GM19452 (cell line): ENCODE results near the gene SCD.

Source experiments
- ATAC-seq: cut with Tn5 transposase; IDR thresholded peaks from one replicate; pipeline ENCODE4 v1.9.1; 2021; ENCODE audit not compliant: unreplicated experiment

Gene SCD

DNA sequence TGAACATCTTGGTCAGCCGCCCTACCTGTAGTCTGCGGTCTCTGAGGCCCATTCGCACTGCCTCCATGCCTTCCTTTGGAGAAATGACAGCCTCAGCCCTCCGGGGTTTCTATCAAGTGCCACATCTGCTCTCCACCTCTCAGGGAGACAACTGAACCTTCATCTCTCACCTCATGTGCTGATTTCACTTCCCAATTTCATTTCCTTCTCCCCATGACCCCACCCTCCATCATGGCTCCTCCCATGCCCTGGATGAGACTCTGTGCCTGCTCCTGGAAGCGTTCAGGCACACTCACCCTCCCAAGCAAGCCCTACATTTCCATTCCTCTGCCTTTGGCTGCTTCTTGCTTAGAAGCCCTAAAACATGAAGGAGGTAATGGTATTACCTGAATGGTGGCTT, 7.8 kb upstream of the SCD start:
- no peak for ATAC-seq

DNA sequence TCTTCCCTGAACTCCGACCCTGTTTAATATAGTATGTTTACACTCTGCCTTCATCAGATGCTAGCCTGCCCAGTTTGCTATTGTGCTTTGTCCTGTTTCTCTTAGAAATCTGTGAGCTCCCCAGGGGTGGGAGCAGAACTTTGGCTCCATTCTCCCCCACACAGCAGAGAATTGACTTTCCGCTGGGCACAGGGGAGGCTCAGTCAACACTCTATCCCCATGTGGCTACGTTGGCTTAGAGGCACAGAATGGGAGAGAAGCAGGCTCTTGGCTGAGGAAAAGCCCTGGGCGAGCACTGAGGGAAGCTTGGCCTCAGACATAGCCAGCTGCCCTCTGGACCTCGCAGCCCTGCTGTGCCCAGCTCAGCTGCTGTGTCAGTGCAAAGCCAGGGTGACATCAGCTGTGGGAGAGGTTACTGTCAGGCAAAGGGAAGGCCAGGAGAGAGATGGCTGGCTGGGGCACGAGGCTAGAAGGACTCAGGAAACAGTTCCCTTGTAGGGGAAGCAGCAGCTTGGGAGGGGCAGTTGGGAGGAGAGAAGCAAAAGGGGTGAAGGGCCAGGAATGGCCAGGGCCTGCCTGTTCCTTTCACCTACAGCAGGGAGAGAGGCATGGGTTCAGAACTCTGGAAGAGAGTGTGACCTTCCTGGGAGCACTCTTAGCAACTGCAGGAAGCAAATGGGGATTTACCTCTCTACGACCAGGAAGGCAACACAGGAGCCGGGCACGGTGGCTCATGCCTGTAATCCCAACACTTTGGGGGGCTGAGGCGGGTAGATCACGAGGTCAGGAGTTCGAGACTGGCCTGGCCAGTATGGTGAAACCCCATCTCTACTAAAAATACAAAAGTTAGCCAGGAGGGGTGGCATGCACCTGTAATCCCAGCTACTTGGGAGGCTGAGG, 5.8 kb upstream of the SCD start:
- ATAC-seq, result no peak

DNA sequence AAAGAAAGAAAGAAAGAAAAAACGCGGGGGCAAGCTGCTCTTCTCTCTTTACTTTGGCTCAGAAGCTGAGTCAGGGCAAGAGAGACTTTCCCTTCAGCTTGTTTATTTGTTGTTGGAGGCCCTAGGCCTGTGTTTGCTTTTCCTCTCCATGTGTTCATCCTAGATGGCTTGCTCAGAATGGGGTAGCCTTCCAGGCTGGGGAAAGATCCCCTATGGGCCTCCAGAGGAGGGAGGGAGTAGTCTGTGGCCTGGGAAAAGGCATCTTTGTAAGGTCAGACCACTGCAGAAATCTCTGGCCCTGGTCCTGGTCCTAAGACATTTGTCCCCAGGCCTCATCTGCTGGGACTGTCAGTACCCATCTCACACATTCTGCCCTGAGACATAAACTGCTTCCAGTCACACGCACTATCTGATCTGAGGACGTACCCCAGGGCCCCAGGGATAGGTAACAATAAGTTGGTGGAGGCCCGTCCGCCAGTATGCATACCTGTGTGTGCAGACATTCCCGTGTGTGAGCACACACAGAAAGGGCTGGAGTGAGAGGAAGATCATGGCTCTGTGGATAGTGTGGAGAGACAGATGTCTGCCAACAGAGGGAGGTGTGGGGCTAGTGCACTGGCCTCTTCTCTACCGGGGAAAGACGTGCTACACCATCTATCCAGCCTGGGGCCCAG, 4.9 kb upstream of the SCD start:
- no peak for ATAC-seq

DNA sequence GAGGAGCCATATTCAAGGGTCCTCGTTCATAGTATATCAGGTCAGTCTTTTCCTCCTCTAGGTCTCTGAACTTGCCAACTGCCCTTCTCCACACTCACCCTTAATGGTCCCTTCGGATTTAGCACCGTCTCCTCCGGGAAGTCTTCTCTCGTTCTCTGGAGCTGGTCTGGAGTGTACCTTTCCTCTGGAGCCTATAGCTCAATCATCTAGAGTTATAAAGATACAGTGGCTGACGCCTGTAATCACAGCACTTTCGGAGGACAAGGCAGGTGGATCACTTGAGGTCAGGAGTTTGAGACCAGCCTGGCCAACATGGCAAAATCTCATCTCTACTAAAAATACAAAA, 4.4 kb upstream of the SCD start:
- ATAC-seq, result no peak

DNA sequence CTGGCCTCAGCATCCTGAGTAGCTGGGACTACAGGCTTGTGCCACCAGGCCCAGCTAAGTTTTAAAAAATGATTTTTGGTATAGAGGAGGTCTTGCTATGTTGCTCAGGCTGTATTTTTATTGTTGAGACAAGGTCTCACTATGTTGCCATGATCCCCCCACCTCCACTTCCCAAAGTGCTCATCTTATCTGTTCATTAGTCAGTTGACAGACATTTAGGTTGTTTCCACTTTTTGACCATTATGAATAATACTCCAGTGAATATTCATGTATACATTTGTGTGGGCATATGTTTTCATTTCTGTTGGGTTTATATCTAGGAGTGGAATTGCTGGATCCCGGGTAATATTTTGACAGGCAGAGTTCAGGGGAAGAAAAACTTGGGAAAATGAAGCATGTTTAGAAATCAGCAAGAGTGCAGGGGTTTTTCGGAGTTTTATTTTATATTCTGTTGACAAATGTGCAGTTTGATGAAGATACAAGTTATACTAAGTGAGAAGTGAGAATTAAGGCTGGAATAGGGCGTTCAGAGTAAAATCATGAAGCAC, 2.7 kb upstream of the SCD start:
- no peak for ATAC-seq

DNA sequence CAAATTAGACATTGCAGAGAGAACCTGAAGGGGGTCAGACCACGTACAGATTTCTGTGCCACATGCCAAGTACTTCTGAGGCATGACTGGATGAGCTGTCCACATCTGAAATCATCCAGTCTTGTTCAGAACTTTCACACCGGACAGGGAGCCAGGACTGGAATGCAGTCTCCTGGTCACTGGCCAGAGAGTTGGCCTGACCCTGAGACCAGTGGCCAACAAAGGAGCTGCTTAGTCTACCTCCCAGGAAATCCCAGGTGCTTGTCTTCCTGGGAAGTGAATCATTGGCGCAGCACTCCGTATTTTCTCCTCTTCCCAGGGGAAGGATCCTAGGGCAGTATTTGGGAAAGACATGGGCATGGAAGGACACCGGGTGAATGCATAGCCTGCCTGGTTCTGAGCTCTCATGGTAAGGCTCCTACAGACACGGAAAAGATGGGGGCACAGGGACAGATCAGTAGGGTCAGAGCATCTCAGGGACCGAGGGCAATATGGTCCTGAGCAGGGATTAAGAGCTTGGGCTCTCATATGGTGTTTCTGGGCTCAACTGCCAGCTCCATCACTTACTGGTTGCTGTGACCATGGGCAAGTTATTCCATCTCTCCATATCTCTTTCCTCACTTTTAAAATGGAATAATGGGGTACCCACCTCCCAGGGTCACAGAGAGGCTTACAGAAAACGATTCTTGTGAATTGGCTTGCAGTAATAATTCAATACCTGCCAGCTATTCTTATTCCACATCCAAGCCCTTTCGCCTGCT, 1.3 kb upstream of the SCD start:
- peak; percentile 1 for ATAC-seq

DNA sequence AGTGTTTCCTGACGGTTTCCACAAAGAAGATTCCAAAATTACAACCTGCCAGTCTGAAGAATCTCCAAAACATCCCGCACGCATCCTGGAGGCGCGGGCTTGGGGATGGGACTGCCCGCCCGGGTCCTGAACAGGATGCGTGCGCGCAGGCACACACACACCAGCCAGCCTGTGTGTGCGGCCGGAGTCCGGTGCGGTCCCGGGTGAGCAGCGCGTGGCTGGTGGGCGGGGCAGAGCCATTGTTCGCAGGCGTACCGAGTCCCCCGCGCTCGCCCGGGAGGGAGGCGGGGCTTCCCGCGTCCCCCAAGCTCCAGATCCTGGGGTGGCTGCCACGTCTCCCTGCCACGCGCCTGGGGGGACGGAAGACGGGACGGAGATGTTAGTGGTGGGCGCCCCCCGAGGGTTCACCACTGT, 675 bp upstream of the SCD start:
- ATAC-seq, result peak; percentile 55

DNA sequence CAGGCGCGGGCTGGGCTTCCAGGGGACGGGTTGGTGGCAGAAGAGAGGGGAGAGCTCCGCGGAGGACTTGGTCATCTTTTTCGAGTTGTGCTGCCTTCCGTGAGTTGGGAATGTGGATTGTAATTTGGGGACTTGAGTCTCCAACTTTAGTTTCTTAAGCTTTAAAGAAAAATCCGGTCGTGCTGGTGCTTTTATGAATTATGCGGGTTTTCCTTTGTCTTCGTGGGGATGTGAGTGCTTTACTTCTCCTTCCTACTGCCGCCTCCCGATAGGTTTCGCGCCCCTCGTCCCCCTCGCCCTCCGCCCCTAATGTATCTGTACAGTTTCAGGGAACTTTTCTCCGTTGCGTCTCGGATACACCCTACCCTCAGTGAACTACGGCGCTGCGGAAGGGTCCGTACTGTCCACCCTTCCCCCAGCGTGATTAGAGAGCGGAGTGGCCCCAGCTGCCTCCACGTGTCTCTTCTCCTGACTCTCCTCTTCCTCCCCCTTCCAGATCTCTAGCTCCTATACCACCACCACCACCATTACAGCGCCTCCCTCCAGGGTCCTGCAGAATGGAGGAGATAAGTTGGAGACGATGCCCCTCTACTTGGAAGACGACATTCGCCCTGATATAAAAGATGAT, 649 bp downstream of the SCD start:
- ATAC-seq, result no peak

DNA sequence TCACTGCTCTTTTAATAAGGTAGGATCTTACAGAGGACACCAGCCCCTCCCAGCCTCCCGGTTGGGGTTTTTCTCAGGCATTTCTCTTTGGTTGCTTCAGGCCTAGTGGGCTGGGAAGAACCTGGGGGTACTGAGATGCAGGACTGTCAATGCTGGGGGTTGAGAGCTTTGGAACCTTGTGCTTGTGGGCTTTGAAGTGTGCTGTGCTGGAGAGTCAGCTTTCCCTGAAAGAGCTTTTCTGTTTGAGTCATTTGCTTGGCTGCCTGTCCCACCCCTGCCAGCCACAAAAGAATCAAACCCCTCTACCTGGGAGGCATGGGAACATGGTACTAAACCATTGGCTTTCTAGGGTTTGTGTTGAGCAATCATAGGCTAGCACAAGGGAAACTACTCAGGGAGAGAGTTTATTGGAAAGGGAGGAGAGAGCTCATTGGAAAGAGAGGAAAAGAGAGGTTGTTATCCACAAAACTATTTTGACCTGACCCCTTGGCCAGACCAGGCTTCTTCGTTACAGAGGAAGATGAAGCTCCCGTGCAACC, 1.4 kb downstream of the SCD start:
- ATAC-seq, result no peak

DNA sequence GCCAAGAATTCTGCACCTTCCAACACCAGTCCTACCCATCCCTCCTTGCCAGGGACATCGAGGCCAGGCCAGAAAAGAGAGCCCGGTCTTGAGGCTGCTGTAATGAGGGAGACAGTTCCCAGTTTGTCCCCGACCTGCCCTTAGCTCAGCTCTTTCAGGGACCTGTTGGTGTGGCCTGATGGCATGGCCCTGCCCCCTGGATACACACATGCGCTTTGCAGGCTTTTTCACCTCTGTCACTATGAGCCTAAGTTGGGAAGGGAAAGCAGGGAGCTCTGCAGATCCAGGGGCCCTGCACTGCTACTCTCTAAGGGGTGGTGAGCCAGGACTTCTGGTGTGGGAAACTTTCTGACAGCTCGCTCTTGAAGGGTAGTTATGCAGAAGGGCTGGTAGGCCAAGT, 2.1 kb downstream of the SCD start:
- no peak for ATAC-seq

DNA sequence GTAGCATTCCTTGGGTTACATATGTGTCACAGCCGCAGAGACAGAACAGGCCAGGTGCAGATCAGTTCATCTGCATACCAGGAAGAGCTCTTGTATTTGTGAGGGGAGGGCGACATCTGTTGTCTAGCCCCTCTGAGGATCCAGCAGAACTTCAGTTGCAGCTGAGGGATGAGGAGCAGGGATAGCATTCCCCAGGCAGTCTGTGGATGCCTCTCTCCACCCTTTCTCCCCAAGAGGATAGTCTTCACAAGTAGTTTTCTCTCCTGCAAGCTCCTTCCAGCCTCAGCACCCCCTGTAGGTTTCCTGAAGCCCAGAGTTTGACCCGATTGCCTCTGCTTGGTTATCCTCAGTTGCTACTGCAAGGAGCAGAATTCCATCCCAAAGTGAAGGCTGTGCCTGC, 2.6 kb downstream of the SCD start:
- no peak for ATAC-seq

DNA sequence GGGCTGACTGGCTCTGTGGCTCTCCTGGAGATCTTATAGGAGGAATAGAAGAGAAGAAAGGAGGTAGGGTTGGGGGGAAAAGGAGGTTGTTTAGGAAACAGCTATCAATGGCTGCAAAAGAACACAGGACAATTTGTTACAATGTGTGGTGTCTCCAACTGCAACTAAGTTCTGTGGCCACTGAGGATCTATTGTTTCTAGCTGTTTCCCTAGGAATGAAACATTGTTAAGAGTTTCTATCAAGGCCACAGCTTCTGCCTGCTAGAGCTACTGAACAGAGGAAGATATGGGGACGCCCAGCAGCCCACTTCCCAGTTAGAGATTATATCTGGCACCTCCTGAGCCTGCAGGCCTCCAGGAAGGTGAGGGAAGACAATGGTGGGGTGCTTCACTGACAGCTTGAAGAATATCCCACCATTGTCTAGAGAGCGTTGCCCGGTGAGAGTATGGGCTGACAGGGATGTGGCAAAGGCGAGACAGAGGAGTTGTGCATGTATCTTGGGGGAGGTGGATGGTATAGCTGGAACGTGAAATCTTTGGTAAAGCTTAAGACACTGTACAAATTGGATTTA, 4.0 kb downstream of the SCD start:
- ATAC-seq, result no peak

DNA sequence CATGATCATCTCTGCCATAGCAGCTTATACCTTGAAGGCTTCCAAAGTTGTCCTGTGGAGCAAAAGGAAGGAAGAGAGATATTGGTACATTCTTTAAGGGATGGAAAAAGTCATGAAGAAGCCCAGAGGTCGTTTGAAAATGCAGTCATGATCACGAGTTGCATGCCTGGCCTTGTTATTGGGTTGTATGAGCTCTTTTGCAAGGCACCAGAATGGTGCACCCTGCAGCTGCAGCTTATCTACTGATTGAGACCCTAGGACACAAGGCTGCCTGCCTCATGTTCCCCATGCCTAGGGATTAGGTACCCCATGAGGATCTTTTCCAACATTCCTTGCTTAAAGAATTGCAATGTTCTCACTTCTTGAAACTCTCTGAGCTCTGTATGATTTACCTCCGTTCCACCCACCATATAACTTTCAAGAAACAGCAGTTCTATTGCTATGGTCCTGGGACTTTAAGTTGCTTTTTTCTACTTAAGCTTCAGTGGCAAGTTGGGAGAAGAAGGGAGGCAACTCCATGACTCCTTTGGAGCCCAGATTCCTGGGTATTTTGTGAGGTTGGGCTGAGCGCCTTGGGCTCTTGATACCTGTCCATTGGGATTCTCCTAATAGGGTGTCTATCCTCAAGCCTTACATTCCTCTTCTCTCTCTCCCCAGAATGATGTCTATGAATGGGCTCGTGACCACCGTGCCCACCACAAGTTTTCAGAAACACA, 6.9 kb downstream of the SCD start:
- no peak for ATAC-seq

DNA sequence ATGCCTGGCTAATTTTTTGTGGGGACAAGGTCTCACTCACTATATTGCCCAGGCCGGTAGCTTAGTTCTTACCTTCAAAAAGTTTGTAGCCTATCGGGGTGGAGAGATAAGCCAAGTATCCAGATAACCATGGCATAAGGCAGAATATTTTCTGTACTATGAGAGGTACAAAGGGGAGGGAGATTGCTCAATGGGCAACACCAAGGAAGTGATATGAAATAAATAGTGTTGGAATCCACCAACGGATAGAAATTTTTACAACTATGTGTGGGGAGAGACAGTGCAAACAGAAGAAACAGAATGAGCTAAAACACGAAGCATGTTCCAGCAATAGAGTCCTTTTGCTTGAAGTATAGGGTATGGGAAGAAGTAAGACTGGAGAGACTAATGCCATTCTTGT, 8.1 kb downstream of the SCD start:
- ATAC-seq, result no peak

DNA sequence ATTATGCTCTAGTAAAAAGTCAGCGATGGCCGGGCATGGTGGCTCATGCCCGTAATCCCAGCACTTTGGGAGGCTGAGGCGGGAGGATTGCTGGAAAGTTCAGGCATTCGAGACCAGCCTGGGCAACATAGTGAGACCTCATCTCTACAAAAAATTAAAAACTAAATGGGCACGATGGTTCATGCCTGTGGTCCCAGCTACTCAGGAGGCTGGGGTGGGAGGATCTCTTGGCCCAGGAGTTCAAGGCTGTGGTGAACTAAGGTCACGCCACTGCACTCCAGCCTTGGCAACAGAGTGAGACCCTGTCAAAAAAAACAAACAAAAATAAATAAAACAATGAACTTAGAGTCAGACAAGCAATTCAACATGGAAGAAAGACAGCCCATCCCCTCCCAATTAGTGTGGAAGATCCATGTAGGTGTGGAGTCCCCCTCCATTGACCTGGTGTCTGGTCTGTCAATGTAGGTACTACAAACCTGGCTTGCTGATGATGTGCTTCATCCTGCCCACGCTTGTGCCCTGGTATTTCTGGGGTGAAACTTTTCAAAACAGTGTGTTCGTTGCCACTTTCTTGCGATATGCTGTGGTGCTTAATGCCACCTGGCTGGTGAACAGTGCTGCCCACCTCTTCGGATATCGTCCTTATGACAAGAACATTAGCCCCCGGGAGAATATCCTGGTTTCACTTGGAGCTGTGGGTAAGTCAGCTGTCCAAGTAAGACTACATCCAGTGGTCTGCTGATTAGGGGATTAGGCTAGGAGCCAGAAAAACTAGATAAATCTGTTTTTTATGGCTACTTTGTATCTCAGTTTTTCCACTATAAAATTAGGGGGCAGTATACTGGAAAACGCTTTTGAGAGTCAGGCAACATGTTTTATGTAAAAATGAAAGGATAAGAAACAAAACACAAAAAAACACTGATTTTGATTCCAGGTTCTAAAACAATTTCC, 9.3 kb downstream of the SCD start:
- ATAC-seq, result no peak

DNA sequence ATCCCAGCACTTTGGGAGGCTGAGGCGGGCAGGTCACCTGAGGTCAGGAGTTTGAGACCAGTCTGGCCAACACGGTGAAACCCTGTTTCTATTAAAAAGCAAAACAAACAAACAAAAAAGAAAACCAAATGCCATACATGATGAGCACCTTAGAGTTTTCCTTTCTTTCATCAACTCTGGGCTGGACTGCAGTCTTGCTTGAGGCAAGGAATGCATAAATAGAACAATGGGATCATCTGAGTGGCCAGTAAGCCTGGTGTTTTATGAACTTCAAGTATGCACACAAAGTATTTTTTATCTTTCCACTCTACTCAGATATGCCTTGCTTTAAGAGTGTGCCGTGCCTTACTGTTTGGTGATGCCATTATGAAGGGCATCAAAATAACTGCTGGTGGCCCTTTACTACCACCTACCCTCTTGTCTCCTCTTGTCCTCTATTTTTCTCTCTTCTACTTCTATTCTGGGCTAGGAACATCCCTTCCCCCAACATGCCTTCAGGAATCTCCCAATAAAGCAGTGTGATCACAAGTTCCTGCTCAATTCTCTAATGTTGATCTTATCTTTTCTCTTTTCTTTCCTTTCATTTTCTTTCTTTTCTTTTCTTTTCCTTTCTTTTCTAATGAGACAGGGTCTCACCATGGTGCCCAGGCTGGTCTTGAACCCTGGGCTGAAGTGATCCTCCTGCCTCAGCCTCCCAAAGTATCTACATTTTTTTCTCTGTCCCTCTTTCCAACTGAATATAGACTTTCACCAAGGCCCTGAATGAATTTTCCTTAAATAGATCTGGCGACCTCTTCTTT, 10.2 kb downstream of the SCD start:
- ATAC-seq, result no peak

DNA sequence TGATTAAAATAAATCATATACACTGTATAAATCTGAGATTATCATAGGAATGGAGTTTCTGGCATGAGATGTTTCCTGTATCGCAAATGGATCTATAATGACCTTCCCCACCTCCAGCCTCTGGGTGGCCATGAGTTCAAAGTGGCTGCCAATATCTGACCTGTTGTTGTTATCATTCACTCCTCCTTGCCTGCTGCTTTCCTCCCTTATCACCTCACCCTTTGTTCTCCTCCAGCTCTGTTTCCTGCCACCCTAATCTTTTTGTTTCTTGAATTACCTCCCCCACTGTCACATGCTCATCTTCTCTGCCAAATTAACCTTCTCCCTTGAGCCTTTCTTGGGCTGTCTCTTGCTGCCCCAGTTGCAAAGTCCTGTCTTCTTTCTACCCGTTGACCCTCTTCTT, 12.0 kb downstream of the SCD start:
- no peak for ATAC-seq

DNA sequence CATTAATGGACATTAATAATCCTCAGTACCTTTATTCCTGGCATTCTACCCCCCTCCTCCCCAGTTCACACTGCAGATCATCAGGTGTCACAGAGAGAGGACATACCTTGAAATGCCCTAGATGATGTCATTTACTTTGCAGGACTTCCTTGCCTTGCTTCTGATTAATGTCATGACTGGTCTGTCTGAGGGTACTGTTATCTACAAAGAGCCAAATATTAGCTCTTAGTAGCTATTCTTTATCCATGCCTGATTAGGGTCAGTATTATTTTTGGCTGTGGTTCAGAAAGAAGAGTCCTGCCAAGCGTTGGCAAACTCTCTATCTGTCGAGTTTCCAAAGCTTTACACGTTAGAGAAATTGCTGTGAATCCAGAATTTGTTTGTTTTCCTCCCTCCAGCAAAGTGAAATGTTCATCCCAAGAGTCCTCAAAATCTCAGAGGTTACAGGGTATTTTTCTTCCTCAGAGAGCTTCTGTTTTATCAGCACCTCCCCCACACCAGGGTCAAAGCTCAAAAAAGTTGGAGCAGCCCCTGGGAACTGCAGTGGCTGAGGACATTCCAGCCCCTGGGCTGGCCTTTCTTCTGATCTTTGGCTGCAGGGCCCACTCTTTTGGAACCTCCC, 12.6 kb downstream of the SCD start:
- ATAC-seq, result no peak
